ENCODE data around the gene RASAL3.

The RASAL3 gene

DNA sequence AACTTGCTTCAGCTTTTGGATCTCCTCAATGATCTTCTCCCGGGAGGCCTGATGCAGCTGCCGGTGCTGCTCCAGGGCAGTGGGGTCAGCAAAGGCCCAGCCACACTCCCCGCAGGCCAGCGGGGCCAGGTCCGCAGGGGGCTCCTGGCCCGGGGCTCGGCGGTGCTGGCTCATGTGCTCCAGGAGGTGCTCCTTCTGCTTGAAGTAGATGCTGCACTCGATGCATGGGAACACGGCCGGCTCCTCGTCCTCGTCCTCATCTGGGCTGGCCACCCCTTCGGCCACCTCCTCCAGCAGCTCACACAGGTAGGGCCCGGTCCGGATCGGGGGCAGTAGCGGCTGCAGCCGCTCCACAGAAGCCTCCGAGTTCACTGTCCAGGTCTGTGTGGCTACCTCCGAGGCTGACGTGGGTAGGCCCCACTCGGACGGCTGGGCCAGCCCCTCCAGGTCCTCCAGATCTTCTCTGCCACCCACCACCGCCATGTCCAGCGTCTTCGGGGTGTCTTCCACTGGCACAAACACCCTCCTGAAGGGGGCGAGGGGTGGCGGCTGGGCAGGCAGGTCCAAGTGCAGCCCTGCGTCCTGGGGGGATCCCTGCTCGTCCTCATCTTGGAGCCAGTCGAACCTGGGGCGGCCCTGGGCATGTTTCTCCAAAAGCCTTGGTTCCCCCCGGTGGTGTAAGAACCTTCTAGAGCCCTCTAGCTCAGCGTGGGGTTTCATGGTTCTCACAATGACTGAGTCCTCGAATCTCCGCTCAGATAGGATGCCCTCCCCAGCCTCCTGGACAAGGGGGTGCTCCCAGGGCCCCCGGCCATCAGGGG lies 24.3 kb downstream of the RASAL3 start:
- TF ChIP-seq CSDC2 (CRISPR knock-in tag; IDR thresholded peaks at IDR 0.05), result no peak
- TF ChIP-seq OSR1 (CRISPR knock-in tag; IDR thresholded peaks at IDR 0.05), result no peak
- TF ChIP-seq TCF4 (CRISPR knock-in tag; IDR thresholded peaks at IDR 0.05; ENCODE audit: borderline replicate concordance), result no peak
- TF ChIP-seq, protein P1, sequence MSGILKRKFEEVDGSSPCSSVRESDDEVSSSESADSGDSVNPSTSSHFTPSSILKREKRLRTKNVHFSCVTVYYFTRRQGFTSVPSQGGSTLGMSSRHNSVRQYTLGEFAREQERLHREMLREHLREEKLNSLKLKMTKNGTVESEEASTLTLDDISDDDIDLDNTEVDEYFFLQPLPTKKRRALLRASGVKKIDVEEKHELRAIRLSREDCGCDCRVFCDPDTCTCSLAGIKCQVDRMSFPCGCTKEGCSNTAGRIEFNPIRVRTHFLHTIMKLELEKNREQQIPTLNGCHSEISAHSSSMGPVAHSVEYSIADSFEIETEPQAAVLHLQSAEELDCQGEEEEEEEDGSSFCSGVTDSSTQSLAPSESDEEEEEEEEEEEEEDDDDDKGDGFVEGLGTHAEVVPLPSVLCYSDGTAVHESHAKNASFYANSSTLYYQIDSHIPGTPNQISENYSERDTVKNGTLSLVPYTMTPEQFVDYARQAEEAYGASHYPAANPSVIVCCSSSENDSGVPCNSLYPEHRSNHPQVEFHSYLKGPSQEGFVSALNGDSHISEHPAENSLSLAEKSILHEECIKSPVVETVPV (CRISPR knock-in tag; IDR thresholded peaks at IDR 0.05), result no peak
- no peak for ATAC-seq

DNA sequence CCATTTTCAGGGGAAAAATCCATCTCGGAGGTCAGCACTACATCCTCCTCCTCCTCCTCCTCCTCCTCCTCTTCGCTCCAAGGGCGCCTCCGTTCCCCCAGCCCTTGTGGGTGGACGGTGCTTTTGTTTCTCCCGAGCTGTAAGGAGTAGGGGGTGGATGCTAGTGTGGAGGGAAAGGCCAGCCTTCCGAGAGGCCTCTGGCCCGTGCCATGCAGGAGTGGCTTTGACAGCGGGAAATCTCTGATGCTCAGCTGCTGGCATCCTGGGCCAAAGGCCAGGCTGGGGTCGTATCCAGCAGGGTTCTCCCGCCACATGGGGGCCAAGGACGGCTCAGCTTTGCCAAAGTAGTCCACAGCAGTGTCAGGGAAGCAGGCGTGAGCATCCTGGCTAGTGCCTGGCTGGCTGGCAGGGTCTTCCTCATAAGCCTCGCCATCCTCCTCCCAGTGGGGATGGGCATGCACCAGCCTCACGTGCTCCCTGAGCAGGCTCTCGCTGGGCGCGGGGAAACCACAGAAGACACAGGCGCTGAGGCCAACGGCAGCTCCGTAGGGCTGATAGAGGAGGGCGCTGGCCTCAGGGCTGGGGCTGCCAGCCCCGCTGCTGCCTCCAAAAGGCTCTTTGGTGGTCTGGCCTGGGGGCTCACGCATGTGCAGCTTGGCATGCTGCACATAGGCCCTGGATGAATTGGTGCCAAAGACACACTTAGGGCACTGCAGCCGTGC lies 25.1 kb downstream of the RASAL3 start:
- TF ChIP-seq ZFP3 (CRISPR knock-in tag; IDR thresholded peaks at IDR 0.05) (no peak), PPARA (CRISPR knock-in tag; IDR thresholded peaks at IDR 0.05; ENCODE audit: borderline replicate concordance) (no peak), TCF4 (CRISPR knock-in tag; IDR thresholded peaks at IDR 0.05; ENCODE audit: borderline replicate concordance) (no peak), ZNF565 (CRISPR knock-in tag; conservative IDR thresholded peaks at IDR 0.05; ENCODE audit: low read depth) (no peak), BACH2 (CRISPR knock-in tag; IDR thresholded peaks at IDR 0.05; ENCODE audit: borderline replicate concordance) (no peak), ZC3H10 (CRISPR knock-in tag; IDR thresholded peaks at IDR 0.05) (no peak), RARB (CRISPR knock-in tag; IDR thresholded peaks at IDR 0.05) (no peak), CSDC2 (CRISPR knock-in tag; IDR thresholded peaks at IDR 0.05) (no peak)
- TF ChIP-seq, protein P1 (CRISPR knock-in tag; IDR thresholded peaks at IDR 0.05), result no peak
- TF ChIP-seq, protein P2, sequence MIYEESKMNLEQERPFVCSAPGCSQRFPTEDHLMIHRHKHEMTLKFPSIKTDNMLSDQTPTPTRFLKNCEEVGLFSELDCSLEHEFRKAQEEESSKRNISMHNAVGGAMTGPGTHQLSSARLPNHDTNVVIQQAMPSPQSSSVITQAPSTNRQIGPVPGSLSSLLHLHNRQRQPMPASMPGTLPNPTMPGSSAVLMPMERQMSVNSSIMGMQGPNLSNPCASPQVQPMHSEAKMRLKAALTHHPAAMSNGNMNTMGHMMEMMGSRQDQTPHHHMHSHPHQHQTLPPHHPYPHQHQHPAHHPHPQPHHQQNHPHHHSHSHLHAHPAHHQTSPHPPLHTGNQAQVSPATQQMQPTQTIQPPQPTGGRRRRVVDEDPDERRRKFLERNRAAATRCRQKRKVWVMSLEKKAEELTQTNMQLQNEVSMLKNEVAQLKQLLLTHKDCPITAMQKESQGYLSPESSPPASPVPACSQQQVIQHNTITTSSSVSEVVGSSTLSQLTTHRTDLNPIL (CRISPR knock-in tag; IDR thresholded peaks at IDR 0.05; ENCODE audit: low read depth), result no peak
- ATAC-seq, result no peak

DNA sequence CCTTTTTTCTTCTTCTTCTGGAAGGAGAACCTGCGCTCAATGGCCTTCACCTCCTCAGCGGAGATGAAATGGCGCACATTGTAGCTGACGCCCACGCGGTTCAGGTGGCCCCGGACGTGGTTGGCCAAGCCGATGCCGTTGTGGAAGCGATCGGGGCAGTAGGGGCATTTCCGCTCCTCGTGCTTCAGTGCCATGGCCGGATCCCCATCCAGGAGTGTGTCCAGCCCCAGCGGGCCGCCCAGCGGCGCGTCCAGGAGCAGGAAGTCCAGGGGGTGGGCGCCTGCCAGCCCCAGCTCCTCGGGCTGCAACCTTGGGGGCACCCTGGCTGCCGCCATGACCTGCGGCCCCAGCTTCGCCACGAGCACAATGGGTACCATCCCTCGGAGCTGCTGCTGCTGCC lies 25.8 kb downstream of the RASAL3 start:
- TF ChIP-seq ZFP3 (CRISPR knock-in tag; IDR thresholded peaks at IDR 0.05) (no peak), GLIS3 (CRISPR knock-in tag; IDR thresholded peaks at IDR 0.05) (no peak)
- TF ChIP-seq, protein P2 (CRISPR knock-in tag; IDR thresholded peaks at IDR 0.05; ENCODE audit: low read depth), result no peak
- no peak for ATAC-seq

DNA sequence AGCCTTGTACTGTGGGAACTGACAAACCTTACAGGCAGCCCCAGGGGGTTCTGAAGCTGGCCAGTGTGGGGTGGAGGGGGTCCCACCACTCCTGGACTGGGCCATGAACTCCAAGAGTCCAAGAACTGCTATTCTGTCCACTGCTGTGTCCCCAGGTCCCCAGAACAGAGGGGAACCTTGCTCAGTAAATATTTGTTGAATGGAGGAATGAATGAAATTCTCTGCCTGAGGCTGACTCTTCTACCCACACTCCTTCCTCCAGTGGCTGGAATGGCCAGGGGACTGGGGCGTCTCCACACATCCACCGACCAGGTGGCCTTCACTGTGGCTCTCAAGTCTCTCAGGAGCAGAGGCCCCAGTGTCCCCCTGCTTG lies 26.2 kb downstream of the RASAL3 start:
- TF ChIP-seq ESRRG (CRISPR knock-in tag; IDR thresholded peaks at IDR 0.05) (no peak), ZNF565 (CRISPR knock-in tag; conservative IDR thresholded peaks at IDR 0.05; ENCODE audit: low read depth) (no peak), CSDC2 (CRISPR knock-in tag; IDR thresholded peaks at IDR 0.05) (no peak), ZFP30 (CRISPR knock-in tag; IDR thresholded peaks at IDR 0.05) (no peak), PPARA (CRISPR knock-in tag; IDR thresholded peaks at IDR 0.05; ENCODE audit: borderline replicate concordance) (no peak), GLIS3 (CRISPR knock-in tag; IDR thresholded peaks at IDR 0.05) (no peak), ARNTL (CRISPR knock-in tag; IDR thresholded peaks at IDR 0.05; ENCODE audit: borderline replicate concordance, low read depth) (no peak), ISL1 (CRISPR knock-in tag; IDR thresholded peaks at IDR 0.05) (no peak)
- TF ChIP-seq, protein P3, sequence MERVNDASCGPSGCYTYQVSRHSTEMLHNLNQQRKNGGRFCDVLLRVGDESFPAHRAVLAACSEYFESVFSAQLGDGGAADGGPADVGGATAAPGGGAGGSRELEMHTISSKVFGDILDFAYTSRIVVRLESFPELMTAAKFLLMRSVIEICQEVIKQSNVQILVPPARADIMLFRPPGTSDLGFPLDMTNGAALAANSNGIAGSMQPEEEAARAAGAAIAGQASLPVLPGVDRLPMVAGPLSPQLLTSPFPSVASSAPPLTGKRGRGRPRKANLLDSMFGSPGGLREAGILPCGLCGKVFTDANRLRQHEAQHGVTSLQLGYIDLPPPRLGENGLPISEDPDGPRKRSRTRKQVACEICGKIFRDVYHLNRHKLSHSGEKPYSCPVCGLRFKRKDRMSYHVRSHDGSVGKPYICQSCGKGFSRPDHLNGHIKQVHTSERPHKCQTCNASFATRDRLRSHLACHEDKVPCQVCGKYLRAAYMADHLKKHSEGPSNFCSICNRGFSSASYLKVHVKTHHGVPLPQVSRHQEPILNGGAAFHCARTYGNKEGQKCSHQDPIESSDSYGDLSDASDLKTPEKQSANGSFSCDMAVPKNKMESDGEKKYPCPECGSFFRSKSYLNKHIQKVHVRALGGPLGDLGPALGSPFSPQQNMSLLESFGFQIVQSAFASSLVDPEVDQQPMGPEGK (CRISPR knock-in tag; IDR thresholded peaks at IDR 0.05; ENCODE audit: borderline replicate concordance), result no peak
- TF ChIP-seq, protein P2 (CRISPR knock-in tag; IDR thresholded peaks at IDR 0.05; ENCODE audit: low read depth), result no peak
- ATAC-seq, result no peak
